ENCODE data around the gene ST6GALNAC4.
A peak's percentile ranks its signal among the peaks of the same experiment; 100 is the strongest.
"Not testable (repeated sequence)": the region's sequence is repeated elsewhere in the genome, so short reads cannot be mapped to it uniquely, and the experiment has no call there.

ST6GALNAC4 gene

GRCh38 chr9:127884976-127885490, 31.8 kb downstream of the ST6GALNAC4 start:
- DNase-seq: no peak

GRCh38 chr9:127884427-127884911, 32.4 kb downstream of the ST6GALNAC4 start:
- no peak for DNase-seq

DNA sequence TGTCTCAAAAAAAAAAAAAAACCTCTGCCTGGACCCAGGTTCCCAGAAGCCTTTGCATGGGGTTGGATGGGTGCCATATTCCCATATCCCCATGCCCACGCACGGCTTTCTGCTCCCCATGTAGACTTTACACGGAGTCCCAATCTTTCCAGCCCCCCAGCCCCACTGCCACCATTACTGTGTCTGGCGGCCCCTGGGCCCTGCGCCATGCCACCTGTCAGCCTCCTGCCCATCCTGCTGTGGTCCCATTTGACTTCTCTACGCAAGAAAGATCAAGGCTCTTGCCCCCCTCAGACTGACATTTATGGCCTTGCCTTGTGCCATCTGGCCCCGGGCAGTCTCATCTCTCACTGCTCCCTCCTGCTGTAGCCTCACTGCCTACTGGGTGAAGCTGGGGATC, 32.9 kb downstream of the ST6GALNAC4 start:
- DNase-seq: no peak

GRCh38 chr9:127881715-127882114, 35.1 kb downstream of the ST6GALNAC4 start:
- DNase-seq: not testable (repeated sequence)

- no peak for DNase-seq
Measured at GRCh38 chr9:127880143-127880542, 36.7 kb downstream of the ST6GALNAC4 start.

DNA sequence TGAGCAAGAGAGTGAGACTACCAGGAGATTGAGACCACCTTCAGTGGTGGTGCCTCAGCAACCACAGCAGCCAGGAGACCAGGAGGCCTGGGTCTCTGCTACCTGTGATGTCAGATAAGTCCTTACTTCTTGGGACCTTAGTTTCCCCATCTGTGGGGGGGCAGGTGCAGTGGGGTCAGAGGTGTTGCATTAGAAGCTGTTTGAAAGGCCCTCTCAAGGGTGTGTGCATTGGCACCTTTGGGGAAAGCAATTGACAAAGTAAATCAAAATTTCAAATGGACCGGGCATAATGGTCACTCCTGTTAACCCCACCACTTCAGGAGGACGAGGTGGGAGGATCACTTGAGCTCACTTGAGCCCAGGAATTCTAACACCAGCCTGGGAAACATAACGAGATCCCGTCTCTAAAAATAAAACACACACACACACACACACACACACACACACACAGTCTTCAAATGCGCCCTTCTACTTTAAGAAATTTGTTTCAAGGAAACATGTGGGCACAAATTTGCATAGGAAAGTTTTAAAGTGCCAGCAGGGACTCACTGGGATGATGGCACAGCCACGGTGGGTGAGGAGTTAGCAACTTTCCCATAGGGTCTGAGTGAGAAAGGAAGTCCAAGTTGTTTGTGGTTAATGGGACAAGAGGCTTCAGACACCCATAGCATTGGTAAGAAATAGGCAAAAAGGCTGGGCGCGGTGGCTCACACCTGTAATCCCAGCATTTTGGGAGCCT, 38.0 kb downstream of the ST6GALNAC4 start:
- no peak for DNase-seq

GRCh38 chr9:127878001-127878651, 38.7 kb downstream of the ST6GALNAC4 start:
- no peak for DNase-seq

GRCh38 chr9:127877566-127877998, 39.3 kb downstream of the ST6GALNAC4 start, which contains the start of gene AK1:
AK1 (minus strand) TSS chr9:127877675; CDS start chr9:127874617, 3,058 bp downstream.
- peak; percentile 61 for DNase-seq

DNA sequence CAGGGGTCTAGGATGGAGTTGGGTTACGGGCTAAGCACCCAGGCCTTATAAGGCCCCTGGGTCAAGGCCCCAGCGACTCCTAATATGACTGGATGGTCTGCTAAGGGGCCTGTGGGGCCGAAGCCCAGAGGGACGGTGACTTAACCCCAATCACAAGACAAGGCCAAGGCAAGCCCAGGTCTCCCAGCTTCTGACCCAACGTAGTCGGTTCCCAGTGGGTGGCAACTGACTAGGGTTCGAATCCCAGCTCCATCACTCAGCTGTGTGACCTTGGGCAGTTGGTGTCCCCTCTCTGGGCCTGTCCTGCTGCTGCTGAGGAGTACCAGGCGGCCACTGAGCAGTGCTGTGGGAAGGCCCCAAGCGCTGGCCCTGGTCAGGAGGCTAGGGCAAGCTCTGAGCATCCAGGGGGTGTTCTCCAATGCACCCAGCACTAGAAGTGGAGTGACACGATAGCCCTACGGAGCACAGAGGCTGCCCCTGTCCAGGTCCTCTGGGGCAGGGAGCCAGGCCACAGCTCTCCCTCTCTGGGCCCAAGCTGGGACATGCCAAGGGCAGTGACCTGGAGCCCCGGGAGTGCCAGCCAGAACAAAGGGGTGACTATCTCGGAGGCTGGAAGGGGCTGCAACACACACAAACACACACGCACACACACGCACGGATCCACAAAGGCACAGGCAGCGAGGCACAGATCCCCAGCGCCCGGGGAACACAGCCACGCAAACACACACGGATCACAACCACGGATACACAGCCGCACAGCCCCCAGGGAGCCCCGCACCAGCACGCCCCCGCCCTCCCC, 39.9 kb downstream of the ST6GALNAC4 start:
- no peak for DNase-seq

GRCh38 chr9:127876026-127876763, 40.6 kb downstream of the ST6GALNAC4 start:
- DNase-seq: no peak

- DNase-seq: no peak
Measured at GRCh38 chr9:127875306-127875966, 41.4 kb downstream of the ST6GALNAC4 start.

GRCh38 chr9:127874301-127875221, 42.3 kb downstream of the ST6GALNAC4 start:
- no peak for DNase-seq

DNA sequence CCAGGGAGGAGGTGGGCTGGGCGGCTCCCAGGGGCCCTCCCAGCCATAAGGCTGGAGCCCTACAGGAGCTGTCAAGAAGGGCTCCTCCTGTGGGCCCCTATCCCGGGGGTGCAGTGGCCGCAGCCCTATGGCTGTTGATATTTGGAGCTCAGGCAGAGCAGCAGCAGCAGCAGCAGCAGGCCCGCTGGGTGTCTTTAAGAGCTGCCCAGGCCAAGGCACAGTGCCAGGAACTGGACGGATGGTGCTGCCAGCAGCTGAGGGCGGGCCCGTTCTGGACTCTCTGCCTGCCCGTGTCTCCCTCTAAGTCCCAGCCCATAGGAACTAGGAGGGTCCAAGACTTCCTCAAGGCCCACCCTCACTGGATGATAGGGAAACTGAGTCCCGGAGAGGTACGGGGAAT, 43.0 kb downstream of the ST6GALNAC4 start:
- DNase-seq: no peak

- no peak for DNase-seq
Measured at GRCh38 chr9:127873223-127873691, 43.6 kb downstream of the ST6GALNAC4 start.

- no peak for DNase-seq
Measured at GRCh38 chr9:127872369-127873222, 44.2 kb downstream of the ST6GALNAC4 start.

- DNase-seq: no peak
Measured at GRCh38 chr9:127871531-127871930, 45.3 kb downstream of the ST6GALNAC4 start.

GRCh38 chr9:127870887-127871286, 46.0 kb downstream of the ST6GALNAC4 start:
- DNase-seq: no peak

GRCh38 chr9:127870153-127870491, 46.7 kb downstream of the ST6GALNAC4 start:
- not testable (repeated sequence) for DNase-seq

DNA sequence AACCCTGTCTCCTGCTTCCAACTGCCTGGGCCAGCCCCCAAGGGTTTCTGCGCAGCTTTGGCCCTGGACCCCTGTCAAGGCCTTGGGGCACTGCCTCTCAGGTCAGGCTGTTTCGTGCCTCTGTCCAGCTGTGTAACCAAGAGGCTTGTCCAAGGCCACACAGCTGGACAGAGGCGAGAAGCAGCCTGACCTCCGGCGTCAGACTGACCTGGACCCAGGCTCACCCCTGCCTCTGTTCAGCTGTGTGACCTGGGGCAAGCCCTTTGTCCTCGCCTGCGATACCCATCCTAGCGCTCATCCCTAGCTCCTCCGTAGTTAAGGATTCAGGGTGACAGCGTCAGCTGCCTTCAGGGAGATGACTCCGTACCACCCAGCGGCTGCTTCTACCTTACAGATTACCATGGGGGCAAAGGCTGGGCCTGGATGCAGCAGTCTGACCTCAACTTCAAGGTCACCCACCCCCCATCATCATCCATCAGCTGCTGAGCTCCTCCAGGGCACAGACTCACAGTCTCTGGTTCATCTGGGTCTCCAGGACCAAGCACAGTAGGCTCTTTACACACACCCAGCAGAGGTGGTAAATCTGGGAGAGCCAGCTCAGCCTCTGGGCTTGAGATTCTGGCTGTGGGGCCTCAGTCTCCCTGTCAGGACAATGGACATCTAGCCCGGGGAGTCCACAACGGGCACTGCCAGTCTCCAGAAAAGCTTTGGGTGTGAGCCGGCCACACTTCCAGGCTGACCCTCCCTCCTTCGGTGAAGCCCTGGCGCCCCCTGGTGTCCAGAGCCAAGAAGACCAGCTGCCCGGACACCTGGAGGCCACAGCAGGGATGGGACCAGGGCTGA, 47.3 kb downstream of the ST6GALNAC4 start:
- DNase-seq: peak; percentile 73
